Suppressor macrophage (primary cell): ENCODE measurements around the gene FDPS.
"Not testable (repeated sequence)": the region's sequence is repeated elsewhere in the genome, so short reads cannot be mapped to it uniquely, and the experiment has no call there.

ENCODE experiments used
- DNase-seq, 4 experiments: peaks; one replicate each; pipeline ENCODE4 v3.0.0-alpha.2; 2020 to 2022

FDPS gene

DNA sequence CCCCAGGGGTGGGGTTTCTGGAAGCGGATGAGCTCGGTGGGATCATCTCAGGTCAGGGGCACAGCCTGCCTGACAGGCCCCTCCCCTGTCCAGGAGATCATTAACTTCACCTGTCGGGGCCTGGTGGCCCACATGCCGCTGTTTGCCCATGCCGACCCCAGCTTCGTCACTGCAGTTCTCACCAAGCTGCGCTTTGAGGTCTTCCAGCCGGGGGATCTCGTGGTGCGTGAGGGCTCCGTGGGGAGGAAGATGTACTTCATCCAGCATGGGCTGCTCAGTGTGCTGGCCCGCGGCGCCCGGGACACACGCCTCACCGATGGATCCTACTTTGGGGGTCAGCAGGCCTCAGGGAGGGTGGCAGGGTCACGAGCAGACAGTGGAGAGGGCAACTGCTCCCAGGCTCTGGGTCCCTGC is 23.0 kb upstream of the FDPS start:
- no peak for DNase-seq

DNA sequence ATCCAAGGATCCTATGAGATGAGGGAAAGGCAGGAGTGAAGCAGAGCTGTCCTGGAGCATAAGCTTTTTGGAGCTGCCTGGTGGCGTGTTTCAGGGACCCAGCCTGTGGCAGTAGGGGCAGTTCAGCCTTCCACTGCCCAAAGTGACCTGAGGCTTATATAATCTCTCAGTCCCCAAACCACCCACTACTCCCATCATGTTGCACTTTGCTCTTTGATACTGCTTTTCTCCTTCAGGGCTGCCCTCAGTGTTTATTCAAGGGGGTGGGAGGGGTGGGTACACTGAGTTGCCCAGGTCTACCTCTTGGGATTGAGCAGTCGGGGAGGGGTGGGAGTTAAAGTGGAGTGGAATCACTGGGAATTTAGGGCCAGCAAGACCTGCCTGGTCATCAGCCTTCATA is 22.1 kb upstream of the FDPS start:
- no peak for DNase-seq

DNA sequence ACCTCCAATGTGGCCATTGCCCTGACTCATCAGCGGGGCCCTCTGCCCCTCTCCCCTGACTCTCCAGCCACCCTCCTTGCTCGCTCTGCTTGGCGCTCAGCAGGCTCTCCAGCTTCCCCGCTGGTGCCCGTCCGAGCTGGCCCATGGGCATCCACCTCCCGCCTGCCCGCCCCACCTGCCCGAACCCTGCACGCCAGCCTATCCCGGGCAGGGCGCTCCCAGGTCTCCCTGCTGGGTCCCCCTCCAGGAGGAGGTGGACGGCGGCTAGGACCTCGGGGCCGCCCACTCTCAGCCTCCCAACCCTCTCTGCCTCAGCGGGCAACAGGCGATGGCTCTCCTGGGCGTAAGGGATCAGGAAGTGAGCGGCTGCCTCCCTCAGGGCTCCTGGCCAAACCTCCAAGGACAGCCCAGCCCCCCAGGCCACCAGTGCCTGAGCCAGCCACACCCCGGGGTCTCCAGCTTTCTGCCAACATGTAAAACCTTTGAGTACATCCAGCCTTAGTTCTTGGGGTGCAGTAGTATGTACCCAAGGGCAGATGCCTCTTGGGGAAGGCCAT is 20.6 kb upstream of the FDPS start:
- DNase-seq: no peak

DNA sequence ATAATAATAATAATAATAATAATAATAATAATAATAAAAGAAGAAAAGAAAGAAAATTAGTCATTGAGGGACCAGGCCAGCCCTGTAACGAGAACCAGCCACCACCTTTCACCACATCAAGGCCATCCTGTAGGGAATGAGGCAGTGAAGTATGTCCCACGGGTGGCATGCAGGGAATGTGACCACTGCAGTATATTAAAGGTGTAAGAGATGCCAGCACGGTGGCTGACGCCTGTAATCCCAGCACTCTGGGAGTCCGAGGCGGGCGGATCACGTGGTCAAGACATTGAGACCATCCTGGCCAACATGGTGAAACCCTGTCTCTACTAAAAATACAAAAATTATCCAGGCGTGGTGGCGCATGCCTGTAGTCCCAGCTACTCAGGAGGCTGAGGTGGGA is 17.7 kb upstream of the FDPS start:
- DNase-seq: not testable (repeated sequence)

- DNase-seq: no peak
Observed at GRCh38 chr1:155293086-155293749, 15.4 kb upstream of the FDPS start.

GRCh38 chr1:155294520-155295182 is 14.0 kb upstream of the FDPS start:
- peak in 1 of 4 experiments; percentile 13 for DNase-seq

DNA sequence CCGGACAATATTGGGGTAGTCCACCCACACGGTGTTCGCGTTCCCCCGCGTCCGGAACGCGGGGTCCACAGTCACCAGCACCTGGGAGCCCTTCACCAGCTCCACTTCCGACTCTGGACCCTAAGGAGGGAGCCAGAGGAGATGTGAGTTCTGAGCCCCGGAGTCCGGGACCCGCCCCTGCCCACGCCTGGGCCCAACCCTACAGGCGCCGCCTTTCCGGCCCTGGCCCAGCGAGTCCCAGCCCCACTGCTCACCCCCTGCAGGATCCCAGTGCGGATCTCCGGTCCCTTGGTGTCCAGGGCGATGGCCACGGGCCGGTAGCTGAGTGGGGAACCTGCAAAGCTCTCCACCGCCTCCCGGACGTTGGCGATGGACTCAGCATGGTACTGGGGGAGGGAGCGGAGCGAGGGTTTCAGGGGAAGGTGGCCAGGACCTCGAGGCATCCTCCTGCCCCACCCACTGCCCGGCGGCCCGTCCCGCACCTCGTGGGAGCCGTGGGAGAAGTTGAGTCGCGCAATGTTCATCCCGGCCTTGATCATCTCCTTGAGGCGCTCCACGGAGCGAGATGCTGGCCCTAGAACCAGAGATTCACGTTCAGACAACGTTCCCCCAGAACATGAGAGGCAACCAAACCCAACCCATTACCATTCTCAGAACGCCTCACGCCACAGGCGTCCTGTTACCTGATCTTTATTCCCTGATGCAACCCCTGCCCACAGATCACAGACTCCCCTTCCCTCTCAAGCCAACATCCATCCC is 13.3 kb upstream of the FDPS start:
- DNase-seq: peak in 1 of 4 experiments; percentile 6

GRCh38 chr1:155295942-155296267 is 12.8 kb upstream of the FDPS start:
- DNase-seq: no peak

DNA sequence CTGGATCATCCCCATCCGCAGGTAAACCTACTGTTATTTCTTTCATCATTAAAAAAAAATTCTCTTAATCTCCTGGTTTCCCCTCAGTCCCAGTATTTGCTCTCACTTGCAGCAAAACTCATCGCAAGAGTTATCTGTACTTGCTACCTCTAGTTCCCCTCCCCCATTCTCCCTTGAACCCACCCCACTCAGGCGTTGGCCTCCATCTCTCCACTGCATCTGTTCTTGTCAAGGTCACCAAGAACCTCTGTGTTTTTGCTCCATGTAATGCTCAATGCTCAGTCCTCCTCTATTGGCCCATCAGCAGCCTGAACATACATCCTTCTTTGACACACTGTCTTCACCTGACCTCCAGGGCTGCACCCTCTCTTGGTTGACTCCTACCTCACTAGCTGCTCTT is 12.0 kb upstream of the FDPS start:
- no peak for DNase-seq

- no peak for DNase-seq
Observed at GRCh38 chr1:155297384-155297783, 11.3 kb upstream of the FDPS start.

- DNase-seq: no peak
Observed at GRCh38 chr1:155300024-155300423, 8.6 kb upstream of the FDPS start.

DNA sequence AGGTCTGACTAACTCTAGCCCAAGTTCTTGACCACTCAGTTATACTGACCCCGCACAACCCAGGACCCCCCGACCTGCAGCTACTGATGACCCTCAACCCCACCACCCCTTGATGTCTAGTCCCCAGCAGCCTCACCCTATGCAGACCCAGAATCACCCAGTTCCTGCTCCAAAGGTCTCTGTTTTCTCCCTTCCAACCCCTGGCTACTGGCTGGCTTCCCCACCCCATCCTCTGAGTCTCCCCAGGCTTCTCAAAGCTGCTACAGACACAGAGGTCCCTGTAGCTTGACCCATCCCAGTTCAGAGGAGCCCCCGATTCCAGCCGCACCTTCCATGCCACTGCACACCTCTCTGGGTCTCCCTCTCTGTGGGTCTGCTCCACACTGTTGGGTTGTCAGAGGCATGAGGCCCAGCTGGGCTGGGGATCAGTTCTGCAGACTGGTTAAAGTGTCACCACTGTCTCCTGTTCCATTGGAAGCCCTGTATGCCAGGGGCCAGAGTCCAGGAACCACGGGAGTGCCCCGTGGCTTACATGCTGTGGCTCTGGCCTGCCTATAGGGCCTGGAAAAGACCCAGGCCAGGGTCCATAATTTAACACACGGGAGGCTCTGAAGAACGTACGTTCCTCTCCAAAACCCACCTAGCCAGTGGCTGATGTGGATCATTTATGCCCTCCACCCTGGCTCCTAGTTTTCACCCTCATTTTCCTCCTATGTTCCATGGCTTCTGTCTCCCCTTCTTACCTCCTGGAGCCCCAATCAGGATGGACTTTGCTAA is 7.9 kb upstream of the FDPS start:
- no peak for DNase-seq

DNA sequence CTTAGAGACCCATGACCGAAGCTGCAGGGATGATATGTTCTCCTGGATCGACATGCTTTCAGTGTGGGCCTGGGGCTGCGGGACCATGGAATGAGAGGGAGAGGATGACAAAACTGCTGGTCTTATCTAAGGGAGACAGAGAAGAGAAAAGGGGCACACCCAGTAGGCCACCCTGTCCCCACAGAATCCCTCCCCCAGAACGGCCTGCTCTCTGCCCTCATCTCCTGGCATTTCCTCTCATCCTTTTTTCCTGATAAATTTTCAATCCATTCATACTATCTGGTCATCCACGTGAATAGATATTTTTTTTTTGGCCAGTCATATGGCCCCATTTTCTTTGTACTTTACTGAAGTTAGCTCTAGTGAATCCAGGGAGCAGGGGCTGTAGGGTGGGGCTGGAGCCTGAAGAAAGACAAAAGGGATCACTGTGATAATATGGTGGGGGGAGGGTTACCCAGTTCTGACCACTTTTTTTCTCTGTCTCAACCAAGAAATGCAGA is 7.3 kb upstream of the FDPS start, which contains the start of gene PKLR:
PKLR (minus strand) TSS at position 97 of the 500 bp plus-strand sequence; CDS start at position 54, 43 bp downstream.
- DNase-seq: no peak

- DNase-seq: no peak
Observed at GRCh38 chr1:155304558-155305063, 4.1 kb upstream of the FDPS start.

- DNase-seq: no peak
Observed at GRCh38 chr1:155305881-155306391, 2.7 kb upstream of the FDPS start.

DNA sequence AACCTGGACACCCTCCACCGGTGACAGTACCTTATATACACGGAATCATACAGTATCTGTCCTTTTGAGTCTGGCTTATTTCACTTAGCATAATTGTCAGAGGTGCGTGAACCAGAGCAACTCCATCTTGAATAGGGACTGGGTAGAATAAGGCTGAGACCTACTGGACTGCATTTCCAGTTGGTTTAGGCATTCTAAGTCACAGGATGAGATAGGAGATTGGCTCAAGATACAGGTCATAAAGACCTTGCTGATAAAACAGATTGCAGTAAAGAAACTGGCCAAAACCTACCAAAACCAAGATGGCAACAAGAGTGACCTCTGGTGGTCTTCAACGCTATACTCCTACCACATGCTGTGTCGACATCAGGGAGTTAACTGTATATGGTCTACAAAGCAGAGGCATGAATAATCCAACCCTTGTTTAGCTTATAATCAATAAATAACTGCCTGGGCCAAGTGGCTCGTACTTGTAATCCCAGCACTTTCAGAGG is 1.4 kb upstream of the FDPS start:
- peak; percentile 17 to 56 (median 46) for DNase-seq

DNA sequence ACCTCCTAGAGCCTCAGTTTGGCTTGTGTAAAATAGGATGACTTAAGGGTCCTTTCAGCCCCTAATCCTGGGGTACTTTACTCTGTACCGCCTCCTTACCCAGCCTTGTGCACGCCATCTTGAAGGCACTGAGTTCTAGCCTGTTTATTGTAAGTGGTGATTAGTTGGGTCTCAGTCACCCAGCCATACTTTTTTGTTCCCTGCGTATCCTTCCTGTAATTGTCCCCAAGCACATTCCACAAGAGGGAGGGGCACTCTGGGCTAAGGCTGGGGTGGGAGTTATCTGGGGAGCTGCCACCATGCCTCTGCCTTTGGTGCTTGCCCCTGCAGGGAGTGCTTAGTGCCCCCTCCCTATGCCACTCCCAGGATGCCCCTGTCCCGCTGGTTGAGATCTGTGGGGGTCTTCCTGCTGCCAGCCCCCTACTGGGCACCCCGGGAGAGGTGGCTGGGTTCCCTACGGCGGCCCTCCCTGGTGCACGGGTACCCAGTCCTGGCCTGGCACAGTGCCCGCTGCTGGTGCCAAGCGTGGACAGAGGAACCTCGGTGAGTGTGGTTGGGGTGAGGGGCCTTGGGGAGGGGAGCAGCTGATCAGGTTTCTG is 856 bp downstream of the FDPS start:
- DNase-seq: peak; percentile 11 to 50 (median 24)

- DNase-seq: no peak
Observed at GRCh38 chr1:155313261-155313660, 4.6 kb downstream of the FDPS start.

GRCh38 chr1:155316922-155317321 is 8.3 kb downstream of the FDPS start:
- DNase-seq: no peak

DNA sequence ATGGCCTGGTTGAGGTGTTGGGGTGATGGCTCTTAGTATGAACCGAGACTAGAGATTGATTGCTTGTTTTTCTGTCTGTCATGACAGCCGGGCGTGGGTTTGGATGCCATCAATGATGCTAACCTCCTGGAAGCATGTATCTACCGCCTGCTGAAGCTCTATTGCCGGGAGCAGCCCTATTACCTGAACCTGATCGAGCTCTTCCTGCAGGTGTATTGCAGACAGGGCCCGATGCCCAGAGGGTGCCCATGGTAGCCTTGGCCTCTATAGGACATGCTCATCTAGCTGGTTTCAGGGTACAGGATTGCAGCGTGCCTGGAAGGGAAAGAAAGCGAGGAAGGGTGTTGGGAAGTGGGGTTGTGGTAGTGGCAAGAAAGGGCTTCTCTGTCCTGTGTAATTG is 9.4 kb downstream of the FDPS start:
- no peak for DNase-seq

- DNase-seq: no peak
Observed at GRCh38 chr1:155319536-155319935, 10.9 kb downstream of the FDPS start.
